GM21526 (cell line): ENCODE measurements around the gene OR2AT4.
"Not testable (repeated sequence)": the region's sequence is repeated elsewhere in the genome, so short reads cannot be mapped to it uniquely, and the experiment has no call there.

Source experiments
- ATAC-seq: cut with Tn5 transposase; IDR thresholded peaks from one replicate; pipeline ENCODE4 v1.9.1; 2021; ENCODE audit warnings: moderate library complexity; ENCODE audit not compliant: unreplicated experiment, low FRiP score

OR2AT4 gene

GRCh38 chr11:75105462-75105925 lies 8.8 kb upstream of the OR2AT4 start:
- ATAC-seq: no peak

GRCh38 chr11:75103380-75104026 lies 6.8 kb upstream of the OR2AT4 start:
- ATAC-seq: no peak

- no peak for ATAC-seq
These were observed 4.9 kb upstream of the OR2AT4 start for GRCh38 chr11:75101424-75102128.

GRCh38 chr11:75100314-75100713 lies 3.6 kb upstream of the OR2AT4 start:
- peak; percentile 71 for ATAC-seq

DNA sequence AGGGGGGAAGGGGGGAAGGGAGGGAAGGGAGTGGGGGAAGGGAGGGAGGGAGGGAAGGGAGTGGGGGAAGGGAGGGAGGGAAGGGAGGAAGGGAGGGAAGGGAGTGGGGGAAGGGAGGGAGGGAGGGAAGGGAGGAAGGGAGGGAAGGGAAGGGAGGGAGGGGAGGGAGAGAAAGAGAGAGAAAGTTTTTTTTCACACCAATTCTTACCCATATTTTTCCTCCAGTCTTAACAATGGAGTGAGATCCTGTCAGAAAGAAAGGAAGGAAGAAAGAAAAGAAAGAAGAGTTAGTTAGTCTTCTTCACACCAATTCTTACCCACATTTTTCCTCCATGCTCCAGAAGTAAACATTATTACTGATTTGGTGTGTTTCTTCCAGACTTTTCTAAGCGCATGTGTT lies 3.0 kb upstream of the OR2AT4 start:
- no peak for ATAC-seq

DNA sequence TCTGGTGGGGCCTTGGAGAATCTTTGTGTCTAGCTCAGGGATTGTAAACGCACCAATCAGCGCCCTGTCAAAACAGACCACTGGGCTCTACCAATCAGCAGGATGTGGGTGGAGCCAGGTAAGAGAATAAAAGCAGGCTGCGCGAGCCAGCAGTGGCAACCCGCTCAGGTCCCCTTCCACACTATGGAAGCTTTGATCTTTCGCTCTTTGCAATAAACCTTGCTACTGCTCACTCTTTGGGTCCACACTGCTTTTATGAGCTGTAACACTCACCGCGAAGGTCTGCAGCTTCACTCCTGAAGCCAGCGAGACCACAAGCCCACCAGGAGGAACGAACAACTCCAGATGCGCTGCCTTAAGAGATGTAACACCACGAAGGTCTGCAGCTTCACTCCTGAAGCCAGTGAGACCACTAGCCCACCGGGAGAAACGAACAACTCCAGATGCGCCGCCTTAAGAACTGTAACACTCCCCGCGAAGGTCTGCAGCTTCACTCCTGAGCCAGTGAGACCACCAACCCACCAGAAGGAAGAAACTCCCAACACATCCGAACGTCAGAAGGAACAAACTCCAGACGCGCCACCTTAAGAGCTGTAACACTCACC lies 2.3 kb upstream of the OR2AT4 start:
- not testable (repeated sequence) for ATAC-seq

DNA sequence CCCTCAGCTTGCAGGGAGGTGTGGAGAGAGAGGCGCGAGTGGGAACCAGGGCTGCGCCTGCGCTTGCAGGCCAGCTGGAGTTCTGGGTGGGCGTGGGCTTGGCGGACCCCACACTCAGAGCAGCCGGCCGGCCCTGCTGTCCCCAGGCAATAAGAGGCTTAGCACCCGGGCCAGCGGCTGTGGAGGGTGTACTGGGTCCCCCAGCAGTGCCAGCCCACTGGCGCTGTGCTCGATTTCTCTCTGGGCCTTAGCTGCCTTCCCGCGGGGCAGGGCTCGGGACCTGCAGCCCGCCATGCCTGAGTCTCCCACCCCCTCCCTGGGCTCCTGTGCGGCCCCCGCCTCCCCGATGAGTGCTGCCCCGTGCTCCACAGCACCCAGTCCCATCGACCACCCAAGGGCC lies 1.5 kb upstream of the OR2AT4 start:
- not testable (repeated sequence) for ATAC-seq

- no peak for ATAC-seq
These were observed 489 bp upstream of the OR2AT4 start for GRCh38 chr11:75097173-75097557.

DNA sequence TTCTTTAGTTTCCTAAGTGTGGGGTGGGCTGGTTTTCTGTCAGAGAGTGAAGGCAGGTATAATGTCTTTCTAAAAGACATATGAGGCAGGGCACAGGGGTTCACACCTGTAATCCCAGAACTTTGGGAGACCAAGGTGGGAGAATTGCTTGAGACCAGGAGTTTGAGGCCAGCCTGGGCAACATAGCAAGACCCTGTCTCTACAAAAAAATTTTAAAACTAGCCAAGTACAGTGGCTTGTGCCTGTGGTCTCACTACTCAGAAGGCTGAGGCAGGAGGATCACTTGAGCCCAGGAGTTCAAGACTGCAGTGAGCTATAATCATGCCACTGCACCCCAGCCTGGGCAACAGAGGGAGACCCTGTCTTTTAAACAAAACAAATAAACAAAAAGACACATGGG lies 2.3 kb downstream of the OR2AT4 start:
- not testable (repeated sequence) for ATAC-seq

DNA sequence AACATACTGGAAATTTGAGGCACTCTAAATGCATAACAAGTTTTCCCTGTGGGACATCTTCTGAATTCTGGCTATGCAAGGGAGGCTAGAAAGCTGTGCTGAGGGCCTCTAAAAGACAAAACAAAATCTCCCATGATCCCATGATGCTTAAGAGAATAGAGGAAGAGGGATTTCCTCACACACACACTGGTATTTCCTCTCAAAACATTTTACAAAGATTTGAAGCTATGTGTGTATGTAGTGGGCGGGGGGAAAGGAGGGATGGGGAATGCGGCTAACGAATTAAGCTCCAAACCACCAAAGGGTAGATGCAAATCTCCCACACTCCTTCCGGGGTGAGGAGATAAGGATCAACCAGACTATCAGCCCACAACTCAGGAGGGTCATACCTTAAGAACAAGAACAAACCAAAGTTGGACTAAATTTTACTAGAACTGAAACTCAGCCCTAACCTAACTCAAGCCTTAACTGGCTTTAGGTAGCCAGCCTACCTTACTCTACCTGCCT lies 6.0 kb downstream of the OR2AT4 start:
- ATAC-seq: no peak

- ATAC-seq: no peak
These were observed 9.1 kb downstream of the OR2AT4 start for GRCh38 chr11:75087319-75088305.

GRCh38 chr11:75084883-75085282 lies 11.8 kb downstream of the OR2AT4 start:
- no peak for ATAC-seq

DNA sequence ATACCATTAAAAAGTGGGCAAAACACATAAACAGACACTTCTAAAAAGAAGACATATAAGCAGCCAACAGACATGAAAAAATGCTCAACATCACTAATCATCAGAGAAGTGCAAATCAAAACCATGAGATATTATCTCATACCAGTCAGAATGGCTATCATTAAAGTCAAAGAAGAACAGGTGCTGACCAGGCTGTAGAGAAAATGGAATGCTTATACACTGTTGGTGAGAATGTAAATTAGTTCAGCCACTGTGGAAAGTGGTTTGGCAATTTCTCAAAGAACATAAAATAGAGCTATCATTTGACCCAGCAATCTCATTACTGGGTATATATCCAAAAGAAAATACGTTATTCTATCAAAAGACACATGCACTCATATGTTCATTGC lies 13.5 kb downstream of the OR2AT4 start:
- ATAC-seq: no peak

DNA sequence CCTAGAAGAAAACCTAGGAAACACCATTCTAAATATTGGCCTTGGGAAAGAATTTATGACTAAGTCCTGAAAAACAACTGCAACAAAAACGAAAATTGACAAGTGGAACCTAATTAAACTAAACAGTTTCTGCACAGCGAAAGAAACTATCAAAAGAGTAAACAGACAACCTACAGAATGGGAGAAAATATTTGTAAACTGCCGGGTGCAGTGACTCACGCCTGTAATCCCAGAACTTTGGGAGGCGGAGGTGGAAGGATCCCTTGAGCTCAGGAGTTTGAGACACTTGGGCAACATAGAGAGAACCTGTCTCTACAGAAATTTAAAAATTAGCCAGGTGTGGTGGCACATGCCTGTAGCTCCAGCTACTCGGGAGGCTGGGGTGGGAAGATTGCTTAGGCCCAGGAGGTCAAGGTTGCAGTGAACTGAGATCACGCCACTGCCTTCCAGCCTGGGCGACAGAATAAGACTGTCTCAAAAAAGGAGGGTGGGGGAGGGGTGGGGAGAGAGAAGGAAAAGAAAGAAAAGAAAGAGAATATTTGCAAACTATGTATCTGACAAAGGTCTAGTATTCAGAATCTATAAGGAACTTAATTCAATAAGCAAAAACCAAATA lies 14.0 kb downstream of the OR2AT4 start:
- no peak for ATAC-seq

GRCh38 chr11:75079546-75079945 lies 17.1 kb downstream of the OR2AT4 start:
- no peak for ATAC-seq

- no peak for ATAC-seq
These were observed 18.4 kb downstream of the OR2AT4 start for GRCh38 chr11:75078233-75078632.

- no peak for ATAC-seq
These were observed 19.4 kb downstream of the OR2AT4 start for GRCh38 chr11:75077316-75077715.

GRCh38 chr11:75076671-75077070 lies 20.0 kb downstream of the OR2AT4 start:
- ATAC-seq: no peak

GRCh38 chr11:75073459-75074190 lies 23.1 kb downstream of the OR2AT4 start:
- ATAC-seq: no peak
